Mammary epithelial cell (primary cell): ENCODE results near the gene MTF2.

ENCODE experiments used
- CTCF ChIP-seq, 2 donors: IDR thresholded peaks in 1 of 2; conservative IDR thresholded peaks in 1 of 2; 2 replicates each; pipeline ENCODE4 v1.5.1; 2011 to 2012; ENCODE audit warnings: inconsistent platforms in 2 of 2, low read length in 2 of 2, mild to moderate bottlenecking in 2 of 2, control low read depth in 1 of 2, low read depth in 1 of 2; ENCODE audit not compliant: insufficient read depth in 1 of 2; ENCODE audit errors: extremely low read depth in 1 of 2
- EZH2 ChIP-seq: IDR thresholded peaks from 2 replicates; pipeline ENCODE4 v1.6.1; 2012; ENCODE audit warnings: low read length, inconsistent platforms, borderline replicate concordance

- TF ChIP-seq EZH2, result no peak
- TF ChIP-seq CTCF (conservative IDR thresholded peaks at IDR 0.05 in 1 of 2, IDR thresholded peaks at IDR 0.05 in 1 of 2; ENCODE audit: extremely low read depth in 1 of 2, insufficient read depth in 1 of 2, low read depth in 1 of 2, low read length in 2 of 2), result no peak
These were observed 99.3 kb downstream of the MTF2 start for GRCh38 chr1:93178418-93178817.
